Stimulated activated CD4-positive, alpha-beta T cell treated with anti-CD3 and anti-CD28 coated beads, Interleukin-2, amount 100 ng/mL, for 48 hours (primary cell): ENCODE data around the gene B4GALT4.

Experiments used
- DNase-seq, 2 donors: peaks; one replicate each; pipeline ENCODE4 v3.0.0-alpha.2; 2020

B4GALT4 gene

DNA sequence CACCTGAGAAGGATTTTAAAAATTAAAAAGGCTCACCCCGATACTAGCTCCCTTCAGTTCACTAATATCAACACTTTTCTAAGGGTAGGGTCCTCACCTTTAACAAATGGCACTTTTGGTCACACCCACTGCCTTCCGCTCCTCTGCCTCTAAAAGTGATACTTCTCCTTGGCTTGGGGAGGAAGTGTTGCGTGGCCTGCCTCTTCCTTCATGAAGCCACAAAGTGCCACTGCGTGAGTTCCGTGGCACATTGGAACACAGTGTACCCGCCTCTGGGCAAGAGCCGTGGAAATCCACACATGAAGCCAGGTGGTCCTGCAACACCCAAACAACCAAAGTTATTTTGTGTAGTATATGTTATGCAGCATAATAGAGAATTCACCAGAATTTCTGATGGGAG is 3.9 kb downstream of the B4GALT4 start:
- DNase-seq = no peak

DNA sequence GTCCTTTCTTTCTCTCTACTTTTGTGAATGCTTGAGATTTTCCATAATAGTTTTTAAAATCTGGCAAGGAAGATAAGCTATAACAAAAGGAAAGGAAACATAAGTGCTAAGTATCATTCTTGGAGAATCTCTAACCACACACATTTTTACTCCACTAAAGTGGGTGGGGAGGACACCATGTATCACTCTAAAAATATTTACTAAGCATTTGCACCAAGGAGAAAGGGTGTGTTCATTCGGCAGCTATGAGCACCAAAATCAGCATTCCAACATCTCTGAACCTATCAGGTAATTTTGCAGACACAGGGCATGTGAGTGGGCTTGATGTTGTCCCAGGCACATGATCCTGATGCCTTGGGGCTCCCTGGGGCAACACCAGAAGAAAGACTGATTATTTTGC is 5.5 kb downstream of the B4GALT4 start:
- DNase-seq = no peak

DNA sequence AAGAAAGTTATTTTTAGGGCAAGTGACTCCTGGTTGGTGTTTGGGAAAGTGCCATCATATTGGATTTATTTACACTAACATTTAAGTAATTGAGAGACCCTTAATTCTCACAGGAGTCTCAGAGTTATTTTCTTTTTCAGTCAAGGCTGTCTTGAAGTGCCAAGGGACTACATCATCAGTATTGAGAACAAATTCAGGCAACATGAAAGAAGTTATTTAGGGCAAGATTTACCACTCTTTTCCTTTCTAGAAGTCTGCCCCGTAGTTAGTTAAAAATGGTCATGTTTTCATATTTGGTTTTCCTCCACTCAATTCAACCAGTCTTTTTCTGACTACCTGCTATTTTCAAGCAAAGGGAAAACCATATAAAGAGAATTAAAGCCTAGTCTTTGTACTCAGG is 6.1 kb downstream of the B4GALT4 start:
- no peak for DNase-seq

DNA sequence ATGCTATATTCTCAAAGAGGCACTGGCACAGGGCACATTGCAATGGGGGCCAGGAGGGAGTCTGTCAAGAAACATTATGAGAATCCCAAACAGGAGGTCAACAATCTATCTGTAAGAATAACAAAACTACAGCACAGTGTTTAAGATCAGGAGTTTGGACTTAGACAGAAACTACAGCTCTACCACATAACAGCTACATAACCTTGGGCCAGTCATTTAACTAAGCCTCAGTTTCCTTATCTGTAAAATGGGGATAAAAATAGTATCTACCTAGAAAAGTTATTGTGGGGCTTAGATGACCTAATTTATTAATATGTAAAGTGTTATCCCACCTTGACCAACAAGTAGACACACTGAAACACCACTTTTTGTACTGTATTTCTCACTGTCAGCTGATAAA is 9.9 kb downstream of the B4GALT4 start:
- DNase-seq = no peak

DNA sequence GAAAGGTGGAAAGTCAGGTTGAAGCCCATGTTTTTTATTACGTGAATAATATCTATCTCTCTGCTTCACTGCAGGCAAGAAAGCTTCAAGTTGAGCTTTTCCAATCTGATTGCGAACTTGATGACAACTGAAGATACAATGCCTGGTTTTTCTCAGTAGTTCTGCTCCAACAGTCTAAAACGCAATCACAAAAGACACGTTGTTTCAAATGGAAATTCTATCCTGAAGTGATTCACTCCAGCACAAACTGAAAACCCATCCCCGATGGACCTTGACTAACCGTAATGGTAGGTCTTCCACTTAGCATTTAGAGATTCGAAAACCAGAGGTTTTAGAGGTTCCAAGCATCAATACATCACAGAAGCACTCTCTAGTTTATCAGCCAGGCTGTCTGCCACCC is 10.6 kb downstream of the B4GALT4 start:
- no peak for DNase-seq

DNA sequence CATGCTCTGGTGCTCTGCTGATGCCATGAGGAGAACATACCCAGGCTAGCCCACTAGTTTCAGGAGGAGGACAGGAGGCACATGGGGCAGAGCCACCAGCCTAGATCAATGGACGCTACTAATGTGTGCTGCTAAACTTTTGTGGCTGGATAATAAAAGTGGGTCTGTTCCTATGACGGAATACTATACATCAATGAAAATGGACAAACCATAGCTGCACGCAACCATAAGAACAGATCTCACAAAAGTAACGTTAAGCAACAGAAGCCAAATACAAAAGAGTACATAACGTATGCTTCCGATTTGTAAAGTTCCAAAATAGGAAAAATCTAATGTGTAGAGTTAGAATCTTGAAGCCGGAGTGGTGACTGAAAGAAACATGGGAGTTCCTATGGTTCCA is 11.5 kb downstream of the B4GALT4 start:
- DNase-seq = no peak

DNA sequence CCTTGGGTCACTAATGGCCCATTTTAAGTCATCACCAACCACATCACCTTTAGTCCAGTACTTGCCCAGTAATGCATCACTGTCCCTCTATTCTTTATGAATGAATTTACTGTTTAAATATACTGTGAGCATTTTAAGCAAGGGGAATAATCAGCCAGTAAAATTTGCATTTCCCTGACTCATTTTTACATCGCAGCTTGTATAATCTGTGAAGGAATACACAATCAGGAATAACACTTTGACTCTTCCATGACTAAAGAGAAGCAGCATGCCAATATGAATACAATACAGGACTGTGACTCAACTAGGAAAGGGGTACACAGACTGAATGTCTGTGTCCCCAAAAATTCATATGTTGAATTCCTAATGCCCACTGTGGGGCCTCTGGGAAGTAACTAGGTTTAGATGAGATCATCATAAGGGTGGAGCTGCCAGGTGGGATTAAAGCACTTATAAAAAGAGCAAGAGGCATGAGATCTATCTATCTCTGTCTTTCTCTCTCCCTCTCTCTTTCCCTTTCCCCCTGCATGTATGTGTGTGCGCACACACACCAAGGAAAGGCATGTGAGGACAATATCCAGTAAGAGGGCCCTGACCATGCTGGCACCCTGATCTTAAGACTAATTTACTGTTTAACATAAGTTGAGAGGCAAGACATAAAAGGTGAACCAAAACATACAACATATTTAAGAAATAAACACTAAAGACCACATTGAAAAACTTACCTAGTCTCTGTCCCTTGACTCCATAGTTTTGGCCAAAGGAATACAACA is 12.1 kb downstream of the B4GALT4 start:
- no peak for DNase-seq

DNA sequence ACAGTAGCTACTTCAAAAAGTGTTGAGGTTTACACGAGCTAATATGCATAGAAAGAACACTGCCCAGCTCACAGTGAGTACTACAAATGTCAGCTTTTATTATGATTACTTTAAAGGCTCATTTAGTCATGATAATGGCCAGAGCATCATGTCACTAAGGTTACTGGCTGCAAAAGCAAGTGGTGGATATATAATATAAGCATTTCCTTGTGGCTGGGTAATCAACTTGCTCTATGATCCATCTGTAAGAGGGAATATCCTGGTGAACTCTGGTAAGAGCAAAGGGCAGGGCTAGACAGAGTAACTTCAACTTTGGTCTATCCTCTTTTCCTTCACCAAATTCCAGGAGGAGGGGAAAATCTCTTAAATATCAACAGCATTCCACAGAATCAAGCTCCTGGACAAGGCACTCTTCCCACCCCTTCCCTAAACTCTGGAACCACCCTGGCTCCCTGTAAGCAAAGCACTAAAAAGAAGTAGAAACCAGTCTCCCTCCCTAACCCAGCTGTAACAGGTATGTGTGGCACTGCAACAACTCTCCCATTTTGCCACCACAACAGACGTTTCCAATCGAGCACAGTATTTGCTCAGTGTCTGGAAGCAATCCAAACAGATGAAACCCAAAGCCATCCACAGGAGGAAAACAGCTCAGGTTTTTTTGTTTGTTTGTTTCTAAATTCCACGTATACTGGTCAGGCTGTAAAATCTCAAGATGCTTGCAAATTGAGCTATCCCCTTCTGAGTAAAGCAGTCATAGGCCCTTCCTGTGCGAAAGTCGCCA is 13.4 kb downstream of the B4GALT4 start:
- no peak for DNase-seq

DNA sequence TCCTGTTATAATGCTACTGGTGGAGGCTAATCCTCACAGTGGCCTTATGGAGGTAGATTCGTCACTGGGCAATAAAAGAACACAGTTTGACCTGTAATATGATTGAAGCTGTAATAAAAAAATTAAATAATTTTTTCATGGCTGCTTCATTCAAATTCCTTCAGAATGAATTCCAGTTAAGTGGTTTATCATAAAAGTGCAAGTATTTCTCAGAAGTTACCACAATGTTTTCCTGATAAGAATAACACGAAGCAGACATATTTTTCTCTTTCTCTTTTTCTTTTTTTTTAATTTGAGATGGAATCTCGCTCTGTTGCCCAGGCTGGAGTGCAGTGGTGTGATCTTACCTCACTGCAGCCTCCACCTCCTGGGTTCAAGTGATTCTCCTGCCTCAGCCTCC is 15.6 kb downstream of the B4GALT4 start:
- DNase-seq = no peak

DNA sequence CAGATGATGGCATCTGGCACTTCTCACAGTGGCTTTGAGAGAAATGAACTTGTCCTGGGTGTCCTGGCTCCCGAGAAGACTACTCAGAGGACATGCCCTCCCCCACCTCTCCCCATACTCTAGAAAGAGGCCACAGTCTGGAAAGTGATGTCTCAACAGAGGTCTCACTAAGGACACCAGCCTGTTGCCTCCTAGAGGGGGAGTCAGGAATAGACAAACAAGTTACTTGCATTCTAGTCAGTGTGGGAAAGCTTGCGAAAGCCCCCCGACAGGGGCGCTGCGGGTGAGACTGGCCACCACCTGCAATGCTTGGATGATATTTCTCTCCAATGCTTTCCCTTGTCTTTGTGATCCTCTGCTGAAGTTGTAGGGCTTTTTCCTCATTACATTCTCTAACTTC is 17.2 kb downstream of the B4GALT4 start:
- no peak for DNase-seq

DNA sequence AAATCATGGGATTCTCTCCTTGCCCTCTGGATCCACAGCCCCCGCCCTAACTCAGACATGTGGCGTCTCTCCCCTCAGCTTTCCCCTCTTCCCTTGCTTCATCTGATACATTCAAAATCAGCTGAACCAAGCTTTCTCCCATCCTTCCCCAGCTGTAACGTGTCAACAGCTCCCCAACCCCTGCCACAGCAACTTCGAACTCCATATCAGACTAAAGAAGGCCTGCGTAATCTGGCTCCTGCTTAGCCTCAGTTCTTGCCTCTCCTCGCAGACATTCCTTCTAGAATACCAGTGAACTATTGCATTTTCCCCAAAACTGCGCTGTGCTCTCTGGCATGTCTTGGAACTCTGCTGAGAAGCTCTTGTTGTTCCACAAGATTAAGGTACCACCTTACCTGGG is 18.3 kb downstream of the B4GALT4 start:
- DNase-seq = no peak

DNA sequence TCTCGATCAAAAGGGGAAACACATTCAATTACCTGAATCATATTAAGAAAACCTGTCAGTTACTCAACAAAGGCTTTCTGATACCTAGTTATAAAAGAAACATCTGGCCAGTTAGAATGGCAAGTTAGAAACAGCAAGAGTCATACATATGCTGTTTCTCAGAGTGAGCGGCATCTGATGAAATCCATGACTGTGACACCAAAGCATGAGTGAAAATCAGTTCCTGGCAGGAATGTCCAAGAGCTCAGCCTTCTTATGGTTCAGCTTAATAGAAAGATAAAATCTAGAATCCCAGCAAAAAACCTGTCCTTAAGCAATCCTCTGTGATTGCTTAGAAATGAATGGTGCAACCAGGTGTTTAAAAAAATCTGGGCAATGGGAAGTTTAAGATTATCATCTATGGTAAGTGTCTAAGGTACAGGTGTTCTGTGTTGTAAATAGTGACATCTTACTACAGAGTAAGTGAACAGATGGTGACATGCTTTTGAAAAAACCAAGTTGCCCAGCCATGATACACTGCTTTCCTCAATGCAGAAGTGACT is 18.8 kb downstream of the B4GALT4 start:
- no peak for DNase-seq

DNA sequence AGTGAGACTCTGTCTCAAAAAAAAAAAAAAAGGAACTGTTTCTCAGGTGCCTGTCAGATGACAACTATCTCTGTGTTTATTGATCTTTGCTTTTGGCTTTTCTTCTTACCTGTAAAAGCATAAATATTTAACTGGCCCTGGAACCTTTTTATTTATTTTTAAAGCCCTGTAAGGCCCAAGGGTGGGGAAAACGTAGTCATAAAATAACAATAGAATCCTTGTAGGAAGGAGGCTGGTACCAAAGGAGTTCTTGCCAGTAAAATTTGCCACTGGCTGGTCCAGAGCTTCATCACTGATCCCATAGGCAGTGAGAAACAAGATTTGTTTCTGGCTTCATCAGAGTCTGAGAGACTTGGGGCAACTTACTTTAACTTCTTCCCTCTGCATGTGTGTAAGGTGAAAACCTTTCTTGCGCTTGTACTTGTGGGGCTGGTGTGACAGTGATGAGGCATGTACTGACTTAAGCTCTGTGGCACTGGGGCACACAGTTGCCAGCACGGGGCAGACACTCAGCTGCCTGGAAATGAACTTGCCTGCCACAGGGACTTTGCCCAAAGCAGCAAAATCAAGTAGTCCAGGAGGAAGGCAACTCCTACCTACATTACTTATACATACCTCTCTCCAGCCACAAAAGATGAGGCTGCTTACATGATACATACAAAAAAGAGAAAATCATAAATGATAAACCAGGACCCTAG is 19.6 kb downstream of the B4GALT4 start:
- no peak for DNase-seq

DNA sequence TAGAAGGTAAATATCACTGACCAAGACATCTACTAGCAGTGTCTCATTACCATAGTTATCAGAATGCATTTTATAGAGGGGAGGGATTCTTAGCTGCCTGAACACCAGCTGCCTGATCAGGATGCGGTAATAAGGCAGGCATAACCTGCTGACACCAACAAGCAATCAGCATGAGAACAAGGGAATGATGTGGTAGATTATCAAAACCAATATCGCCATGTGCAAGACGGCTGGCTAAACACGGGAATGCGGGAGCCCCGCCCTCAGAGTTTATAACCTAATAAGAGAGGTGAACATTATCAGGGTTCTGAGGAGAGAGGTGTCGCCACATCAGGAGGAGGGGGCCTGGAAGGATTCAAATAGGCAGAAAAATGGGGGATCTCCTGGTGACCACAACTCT is 20.5 kb downstream of the B4GALT4 start:
- DNase-seq = no peak

DNA sequence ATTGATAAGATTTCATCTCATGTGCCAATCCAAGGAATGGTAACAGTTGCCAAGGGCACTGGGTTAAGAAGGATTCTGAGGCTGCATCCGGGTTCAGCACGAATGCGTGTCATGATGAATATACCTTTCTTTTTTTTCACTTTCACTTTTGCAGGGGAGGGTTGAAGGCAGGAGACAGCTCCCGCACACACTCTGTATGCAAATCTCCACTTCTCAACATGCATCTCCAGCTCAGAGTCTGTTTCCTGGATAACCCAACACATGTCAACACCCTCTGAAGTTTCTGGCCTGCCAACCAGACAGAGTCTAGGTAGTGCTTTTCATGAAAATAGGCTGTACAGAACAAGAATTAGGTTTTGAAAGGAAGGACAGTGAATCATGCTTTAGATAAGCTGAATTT is 21.6 kb downstream of the B4GALT4 start:
- DNase-seq = peak in 1 of 2 donors; percentile 9

DNA sequence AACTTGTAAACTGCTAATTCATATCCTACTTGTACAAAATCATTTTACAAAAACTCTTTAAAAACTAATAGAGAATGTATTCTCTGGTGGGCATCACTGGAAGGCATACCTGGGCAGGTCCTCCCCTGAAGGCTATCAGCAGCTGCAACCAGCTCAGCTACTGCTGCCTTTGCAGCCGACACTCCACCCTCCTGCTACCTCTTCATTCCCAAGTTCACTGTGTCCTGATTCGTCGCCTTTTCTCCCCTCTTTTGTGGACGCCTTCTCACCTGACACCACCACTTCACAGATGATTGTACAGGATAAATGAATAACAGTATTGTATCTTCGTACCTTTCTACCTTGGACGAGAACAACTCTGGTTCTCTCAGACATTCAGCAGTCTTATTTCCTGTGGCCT is 28.9 kb downstream of the B4GALT4 start:
- DNase-seq = no peak

DNA sequence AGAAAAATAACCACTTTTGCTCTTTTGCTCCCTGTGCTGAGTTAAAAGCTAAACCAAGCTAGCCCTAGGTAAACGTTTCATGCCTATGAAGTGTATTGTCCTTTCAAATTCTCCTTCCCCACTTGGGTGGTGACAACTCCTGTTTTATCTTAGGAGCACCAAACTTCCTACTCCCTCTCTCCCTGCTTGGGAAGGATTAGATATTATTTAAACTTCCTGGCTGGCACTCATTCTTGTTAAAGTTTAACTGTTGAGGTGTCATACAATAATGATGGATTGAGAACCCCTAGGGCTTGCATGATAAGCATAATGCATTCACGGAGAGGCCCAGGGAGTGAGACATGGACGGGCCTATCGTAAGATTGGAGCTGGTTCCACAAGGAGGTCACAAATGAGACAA is 29.5 kb downstream of the B4GALT4 start:
- no peak for DNase-seq

DNA sequence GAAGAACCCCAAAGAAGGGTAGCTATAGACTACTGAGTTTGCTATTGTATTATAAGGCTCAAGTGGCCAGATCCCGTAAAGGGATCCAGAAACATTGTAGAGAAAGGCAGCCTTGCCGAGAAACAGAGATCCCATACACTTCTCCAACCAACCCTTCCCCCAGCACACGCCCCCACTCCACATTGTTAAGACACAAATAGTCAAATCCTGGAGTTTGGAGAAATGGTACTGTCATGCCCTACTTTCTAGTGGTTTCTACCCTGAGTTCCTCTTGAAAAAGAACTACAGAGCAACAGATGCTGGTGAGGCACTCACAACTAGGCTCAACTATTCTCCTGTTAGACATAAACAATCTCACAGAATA is 33.2 kb downstream of the B4GALT4 start:
- no peak for DNase-seq

DNA sequence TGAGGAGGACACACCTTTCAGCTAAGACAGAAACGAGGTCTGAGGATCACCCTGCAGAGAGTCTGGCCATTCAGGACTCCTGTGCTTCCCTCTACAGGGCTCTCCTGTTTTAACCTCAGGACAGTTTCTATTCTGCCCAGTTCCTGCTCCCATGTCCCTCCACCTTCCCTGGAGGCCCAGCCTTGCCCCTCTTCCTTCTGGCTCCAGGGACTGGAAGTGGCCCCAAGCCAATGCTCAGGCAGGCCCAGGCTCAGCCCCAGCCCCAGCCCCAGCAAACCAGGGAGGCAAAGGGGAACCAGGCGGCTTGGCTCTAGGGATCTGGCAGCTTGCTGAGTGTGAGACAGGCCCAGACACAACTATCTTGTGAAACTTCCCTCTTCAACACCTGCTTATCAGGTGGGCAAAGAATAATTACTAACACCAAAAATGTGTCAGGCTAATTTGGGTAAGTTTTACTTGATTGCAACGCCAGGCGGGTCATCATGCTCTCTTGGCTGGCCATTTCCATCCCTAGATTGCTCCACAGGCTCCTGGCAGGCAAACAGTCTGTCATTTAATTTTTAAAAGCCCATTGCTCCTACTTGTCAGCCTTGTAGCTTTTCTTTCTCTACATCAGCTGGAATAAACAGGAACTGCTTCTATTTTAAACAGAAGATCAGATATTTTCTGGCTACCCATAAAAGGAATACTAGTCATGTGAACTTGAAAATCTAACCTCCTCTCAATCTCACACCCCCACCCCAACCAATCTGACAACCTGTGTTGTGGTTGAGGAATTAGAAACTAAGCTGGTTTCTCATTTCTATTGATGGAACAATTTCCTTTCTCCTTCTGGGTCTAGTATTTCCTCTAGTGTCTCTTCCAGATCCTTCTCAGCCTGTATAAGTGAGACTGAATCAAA is 33.8 kb downstream of the B4GALT4 start:
- no peak for DNase-seq

DNA sequence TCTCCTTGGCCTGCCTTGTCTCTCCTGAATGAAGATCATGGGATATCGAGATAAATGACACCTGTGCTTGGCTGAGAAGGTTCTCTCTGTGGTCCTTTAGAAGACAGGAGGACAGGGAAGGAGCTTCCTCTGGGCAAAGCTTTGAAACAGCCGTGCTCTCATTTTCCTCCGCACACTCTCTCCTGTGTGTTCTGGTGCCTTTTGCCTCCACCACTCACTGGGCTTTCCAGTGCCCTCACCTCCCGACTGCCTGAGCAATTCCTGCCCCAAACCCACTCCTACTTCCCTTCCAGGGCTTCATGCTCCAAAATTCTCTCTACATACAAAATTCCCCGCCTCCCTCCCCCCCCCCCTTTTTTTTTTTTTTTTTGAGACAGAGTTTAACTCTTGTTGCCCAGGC is 35.0 kb downstream of the B4GALT4 start:
- no peak for DNase-seq

DNA sequence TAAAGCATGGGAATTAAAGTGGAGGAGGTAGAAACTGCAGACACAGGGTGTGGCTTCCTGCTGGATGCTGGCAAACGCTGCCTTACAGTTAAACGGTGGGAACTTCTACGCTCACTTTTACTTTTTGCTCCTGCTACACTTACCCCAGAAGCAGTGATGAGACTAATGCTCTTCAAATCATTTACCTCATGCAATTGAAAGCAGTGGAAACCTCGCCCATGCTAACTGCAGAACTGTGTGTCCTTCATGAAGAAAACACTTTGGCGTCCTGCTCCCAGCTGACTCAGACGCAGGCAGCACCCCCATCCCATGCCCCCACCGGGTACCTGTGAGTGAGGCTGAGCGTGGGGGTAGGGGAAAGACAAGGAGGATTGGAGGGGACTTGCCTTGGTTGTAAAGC is 35.5 kb downstream of the B4GALT4 start:
- DNase-seq = no peak

DNA sequence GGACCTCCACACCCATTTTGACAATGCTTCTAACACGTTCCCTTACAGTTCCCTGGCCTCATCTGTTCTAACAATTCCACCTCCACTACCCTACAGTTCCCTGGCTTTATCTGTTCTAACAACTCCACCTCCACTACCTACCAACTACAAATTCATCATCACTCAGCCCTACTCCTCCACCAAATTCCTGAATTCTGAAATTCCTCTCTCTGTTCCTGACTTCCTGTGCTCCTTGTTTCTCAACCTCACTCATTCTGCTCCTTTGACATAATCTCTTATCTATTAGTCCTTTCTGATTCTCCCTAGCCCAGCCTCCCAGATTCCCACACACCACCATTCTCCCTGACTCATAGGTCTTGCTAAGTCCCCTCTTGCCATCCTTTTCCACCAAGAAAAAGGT is 44.8 kb downstream of the B4GALT4 start:
- DNase-seq = no peak

DNA sequence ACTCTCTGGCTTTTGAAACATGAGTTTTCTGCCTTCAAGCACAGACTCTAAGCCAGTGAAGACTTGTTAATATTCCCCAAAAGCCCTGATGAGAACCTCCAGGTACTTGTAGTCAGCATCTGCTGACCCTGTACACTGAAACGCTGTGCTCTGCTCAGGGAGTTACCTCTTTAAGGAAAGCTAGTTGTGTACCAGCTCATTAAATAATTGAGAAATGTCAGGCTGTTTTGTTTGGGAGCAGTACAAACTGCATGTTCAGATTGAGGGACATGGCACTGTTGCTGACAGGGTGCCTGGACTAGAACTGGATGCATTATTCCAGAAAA is 45.6 kb downstream of the B4GALT4 start:
- no peak for DNase-seq
